Adrenal gland (tissue), 5 donors: ENCODE data around the gene MAEL.

ENCODE experiments used
- CTCF ChIP-seq, 6 experiments: fragments of 450-650 bp in 4 of 6; fragments of 200-600 bp in 2 of 6; sonication (generic) in 1 of 6; IDR thresholded peaks; 1 replicate in 5 of 6; 2 replicates in 1 of 6; pipeline versions ENCODE4 v1.5.1 to v1.8.0; 2016 to 2021; ENCODE audit warnings: antibody characterized with exemption in 6 of 6, mild to moderate bottlenecking in 2 of 6, moderate library complexity in 1 of 6
- POLR2A ChIP-seq, 2 donors: fragments of 450-650 bp; IDR thresholded peaks; one replicate each; pipeline ENCODE4 v1.6.1; 2017; ENCODE audit warnings: antibody characterized with exemption in 2 of 2, mild to moderate bottlenecking in 2 of 2, moderate library complexity in 1 of 2
- donor health status: DM: no; HTN: no; CAD: no.

GRCh38 chr1:167065471-167065870, 76.4 kb downstream of the MAEL start:
- TF ChIP-seq CTCF (IDR thresholded peaks at IDR 0.05) (no peak), POLR2A (IDR thresholded peaks at IDR 0.05) (no peak)
